GM12865 (cell line): ENCODE measurements around the gene CDH23.

Source experiments
- DNase-seq: peaks from one replicate; pipeline ENCODE4 v3.0.0; 2010; ENCODE audit warnings: low read depth
- H3K4me3 ChIP-seq: 2 replicates; pipeline ENCODE4 v1.5.1; 2011; ENCODE audit warnings: mild to moderate bottlenecking, low read depth, low read length, control low read depth
- CTCF ChIP-seq: IDR thresholded peaks from 2 replicates; pipeline ENCODE4 v1.5.1; 2011; ENCODE audit warnings: low read length, control low read depth, low read depth, inconsistent platforms; ENCODE audit not compliant: insufficient read depth; ENCODE audit errors: missing control alignments

Gene CDH23

GRCh38 chr10:71661060-71661622, 264.4 kb downstream of the CDH23 start:
- DNase-seq, result no peak
- no peak overlapping the region for H3K4me3 ChIP-seq
- TF ChIP-seq CTCF, result no peak

- no peak overlapping the region for H3K4me3 ChIP-seq
- TF ChIP-seq CTCF, result no peak
These were observed 265.1 kb downstream of the CDH23 start for GRCh38 chr10:71661779-71662336.

GRCh38 chr10:71663311-71663710, 266.6 kb downstream of the CDH23 start:
- H3K4me3 ChIP-seq, result no peak overlapping the region
- no peak for TF ChIP-seq CTCF
- DNase-seq, result no peak

More at GRCh38 chr10:71661779-71662336, 265.1 kb downstream of the CDH23 start:
- no peak for DNase-seq

GRCh38 chr10:71664585-71664984, 267.9 kb downstream of the CDH23 start:
- no peak for DNase-seq

GRCh38 chr10:71665456-71665855, 268.7 kb downstream of the CDH23 start:
- no peak for DNase-seq
- H3K4me3 ChIP-seq, result no peak overlapping the region
- TF ChIP-seq CTCF, result no peak

More at GRCh38 chr10:71664585-71664984, 267.9 kb downstream of the CDH23 start:
- no peak for TF ChIP-seq CTCF
- H3K4me3 ChIP-seq, result no peak overlapping the region

GRCh38 chr10:71666639-71667386, 270.1 kb downstream of the CDH23 start:
- DNase-seq, result peak; percentile 40
- no peak for TF ChIP-seq CTCF
- H3K4me3 ChIP-seq, result no peak overlapping the region

- H3K4me3 ChIP-seq, result no peak overlapping the region
- DNase-seq, result peak; percentile 36
- no peak for TF ChIP-seq CTCF
These were observed 270.6 kb downstream of the CDH23 start for GRCh38 chr10:71667387-71667752.
